Trophoblast cell (in vitro differentiated cells and primary cell): ENCODE results near the gene ZDHHC19.

ENCODE experiments used
- DNase-seq, 2 donors: peaks; one replicate each; pipeline ENCODE4 v3.0.0-alpha.2; 2016
- H2AFZ ChIP-seq: 2 replicates; pipeline ENCODE4 v1.6.1; 2013; ENCODE audit warnings: low read length, moderate library complexity, mild to moderate bottlenecking; ENCODE audit not compliant: insufficient read depth, poor library complexity
- H2AK5ac ChIP-seq: 2 replicates; pipeline ENCODE4 v1.6.1; 2013; ENCODE audit warnings: mild to moderate bottlenecking, low read length
- H2BK120ac ChIP-seq: 2 replicates; pipeline ENCODE4 v1.6.1; 2013; ENCODE audit warnings: low read length, mild to moderate bottlenecking, moderate library complexity; ENCODE audit not compliant: insufficient read depth, poor library complexity
- H2BK12ac ChIP-seq: 2 replicates; pipeline ENCODE4 v1.6.1; 2013; ENCODE audit warnings: mild to moderate bottlenecking, low read length, moderate library complexity
- H2BK5ac ChIP-seq: 2 replicates; pipeline ENCODE4 v1.6.1; 2013; ENCODE audit warnings: low read length, low read depth, moderate library complexity, mild to moderate bottlenecking; ENCODE audit not compliant: poor library complexity
- H3K14ac ChIP-seq: 2 replicates; pipeline ENCODE4 v1.6.1; 2013; ENCODE audit warnings: mild to moderate bottlenecking, low read length
- H3K18ac ChIP-seq: 2 replicates; pipeline ENCODE4 v1.6.1; 2013; ENCODE audit warnings: mild to moderate bottlenecking, low read length
- H3K23ac ChIP-seq: 2 replicates; pipeline ENCODE4 v1.6.1; 2013; ENCODE audit warnings: low read length
- H3K27ac ChIP-seq: 2 replicates; pipeline ENCODE4 v1.5.1; 2013; ENCODE audit warnings: low read depth, mild to moderate bottlenecking, inconsistent platforms, low read length, moderate library complexity
- H3K27me3 ChIP-seq: 2 replicates; pipeline ENCODE4 v1.6.1; 2013; ENCODE audit warnings: inconsistent platforms, mild to moderate bottlenecking, low read length, moderate library complexity; ENCODE audit not compliant: insufficient read depth
- H3K36me3 ChIP-seq, 2 experiments: 1 replicate in 1 of 2; 2 replicates in 1 of 2; pipeline ENCODE4 v1.6.1; 2013; ENCODE audit warnings: low read length in 2 of 2, mild to moderate bottlenecking in 2 of 2, moderate library complexity in 1 of 2; ENCODE audit not compliant: insufficient read depth in 2 of 2, control insufficient read depth in 1 of 2
- H3K4ac ChIP-seq: 2 replicates; pipeline ENCODE4 v1.6.1; 2013; ENCODE audit warnings: low read depth, mild to moderate bottlenecking, low read length, moderate library complexity
- H3K4me1 ChIP-seq, 2 experiments: 1 replicate in 1 of 2; 2 replicates in 1 of 2; pipeline ENCODE4 v1.6.1; 2013; ENCODE audit warnings: low read length in 2 of 2, mild to moderate bottlenecking in 2 of 2, moderate library complexity in 1 of 2; ENCODE audit not compliant: insufficient read depth in 2 of 2, control insufficient read depth in 1 of 2
- H3K4me2 ChIP-seq: 2 replicates; pipeline ENCODE4 v1.6.1; 2013; ENCODE audit warnings: inconsistent platforms, mild to moderate bottlenecking, low read length, moderate library complexity
- H3K4me3 ChIP-seq: 2 replicates; pipeline ENCODE4 v1.5.1; 2013; ENCODE audit warnings: mild to moderate bottlenecking, low read depth, low read length, inconsistent platforms
- H3K79me1 ChIP-seq: one replicate; pipeline ENCODE4 v1.6.1; 2013; ENCODE audit warnings: low read length
- H3K79me2 ChIP-seq: 2 replicates; pipeline ENCODE4 v1.6.1; 2013; ENCODE audit warnings: low read length, mild to moderate bottlenecking; ENCODE audit not compliant: control insufficient read depth, insufficient read depth, poor library complexity
- H3K9ac ChIP-seq: 2 replicates; pipeline ENCODE4 v1.6.1; 2013; ENCODE audit warnings: mild to moderate bottlenecking, low read length
- H3K9me3 ChIP-seq: 2 replicates; pipeline ENCODE4 v1.6.1; 2013; ENCODE audit warnings: low read depth, mild to moderate bottlenecking, control low read depth, inconsistent platforms, low read length; ENCODE audit not compliant: insufficient read depth
- H4K12ac ChIP-seq: 2 replicates; pipeline ENCODE4 v1.6.1; 2013; ENCODE audit warnings: low read depth, mild to moderate bottlenecking, low read length, moderate library complexity
- H4K8ac ChIP-seq: 2 replicates; pipeline ENCODE4 v1.6.1; 2013; ENCODE audit warnings: low read depth, mild to moderate bottlenecking, low read length, moderate library complexity
- H4K91ac ChIP-seq: one replicate; pipeline ENCODE4 v1.6.1; 2013; ENCODE audit warnings: low read depth, mild to moderate bottlenecking, low read length, moderate library complexity
- WGBS: extraction: QIAGEN DNeasy Blood & Tissue Kit; methylation state at CpG from one replicate; pipeline ENCODE4 v1.1.7; 2013; ENCODE audit warnings: missing lambda C conversion rate; ENCODE audit not compliant: insufficient read length, insufficient coverage; ENCODE audit errors: extremely low coverage; 5-methylcytosine and 5-hydroxymethylcytosine counted together

The ZDHHC19 gene

GRCh38 chr3:196192524-196193051, 18.6 kb downstream of the ZDHHC19 start:
- Histone ChIP-seq H3K79me1 (no peaks in the 10 kb centered on the region), H2BK120ac (no peak overlapping the region), H3K79me2 (no peaks in the 10 kb centered on the region), H3K14ac (no peak overlapping the region), H2BK5ac (no peak overlapping the region), H3K36me3 (no peaks in the 10 kb centered on the region), H2AFZ (peak overlapping the region; percentile 62), H3K4me3 (no peak overlapping the region), H3K27me3 (no peaks in the 10 kb centered on the region), H3K23ac (no peak overlapping the region), H3K4ac (no peak overlapping the region), H4K12ac (no peak overlapping the region), H3K9me3 (no peaks in the 10 kb centered on the region), H3K27ac (no peak overlapping the region), H3K9ac (no peak overlapping the region), H3K4me1 (peaks cover 0 to 4% of the 10 kb centered on the region in 2 experiments), H2BK12ac (no peak overlapping the region), H2AK5ac (no peak overlapping the region), H4K91ac (no peak overlapping the region), H3K4me2 (no peak overlapping the region), H3K18ac (no peak overlapping the region), H4K8ac (peak overlapping the region; percentile 26)
- no CpG with 5 or more reads among the region's 14 CpGs for WGBS
- DNase-seq: no peak

GRCh38 chr3:196192036-196192523, 19.1 kb downstream of the ZDHHC19 start:
- Histone ChIP-seq H2AFZ (peak overlapping the region; percentile 62), H2BK120ac (no peak overlapping the region), H3K14ac (no peak overlapping the region), H3K4ac (no peak overlapping the region), H2BK5ac (no peak overlapping the region), H4K8ac (no peak overlapping the region), H3K79me1 (no peaks in the 10 kb centered on the region), H3K4me3 (no peak overlapping the region), H4K12ac (no peak overlapping the region), H3K27ac (no peak overlapping the region), H3K9me3 (no peaks in the 10 kb centered on the region), H3K27me3 (no peaks in the 10 kb centered on the region), H2BK12ac (no peak overlapping the region), H2AK5ac (peak overlapping the region; percentile 15), H3K18ac (no peak overlapping the region), H3K4me2 (no peak overlapping the region), H3K9ac (no peak overlapping the region), H3K4me1 (peaks cover 0 to 4% of the 10 kb centered on the region in 2 experiments), H3K36me3 (no peaks in the 10 kb centered on the region), H4K91ac (no peak overlapping the region), H3K79me2 (no peaks in the 10 kb centered on the region), H3K23ac (no peak overlapping the region)
- DNase-seq: no peak
- no CpG with 5 or more reads among the region's 11 CpGs for WGBS

GRCh38 chr3:196189566-196190347, 21.4 kb downstream of the ZDHHC19 start:
- WGBS: no CpG with 5 or more reads among the region's 16 CpGs

GRCh38 chr3:196186651-196187573, 24.3 kb downstream of the ZDHHC19 start:
- H3K9me3 ChIP-seq: no peaks in the 10 kb centered on the region
- H2AK5ac ChIP-seq: no peak overlapping the region
- H3K27me3 ChIP-seq: no peaks in the 10 kb centered on the region
- H3K79me1 ChIP-seq: no peaks in the 10 kb centered on the region
- no peak overlapping the region for H2BK5ac ChIP-seq
- no peak overlapping the region for H2BK120ac ChIP-seq
- no peaks in the 10 kb centered on the region for H3K4me1 ChIP-seq
- no CpG with 5 or more reads among the region's 31 CpGs for WGBS
- no peak overlapping the region for H4K8ac ChIP-seq
- H3K27ac ChIP-seq: no peak overlapping the region
- DNase-seq: no peak
- no peak overlapping the region for H3K18ac ChIP-seq
- no peak overlapping the region for H3K4me3 ChIP-seq
- no peak overlapping the region for H3K4me2 ChIP-seq
- H3K79me2 ChIP-seq: no peaks in the 10 kb centered on the region
- no peak overlapping the region for H2AFZ ChIP-seq
- no peak overlapping the region for H3K4ac ChIP-seq
- H2BK12ac ChIP-seq: no peak overlapping the region
- H3K9ac ChIP-seq: no peak overlapping the region
- no peak overlapping the region for H3K14ac ChIP-seq
- no peak overlapping the region for H3K23ac ChIP-seq
- no peaks in the 10 kb centered on the region for H3K36me3 ChIP-seq
- no peak overlapping the region for H4K91ac ChIP-seq
- H4K12ac ChIP-seq: no peak overlapping the region

More at GRCh38 chr3:196189566-196190347, 21.4 kb downstream of the ZDHHC19 start:
- Histone ChIP-seq H3K9me3 (no peaks in the 10 kb centered on the region), H3K27me3 (no peaks in the 10 kb centered on the region), H4K8ac (no peak overlapping the region), H3K4ac (no peak overlapping the region), H3K79me1 (no peaks in the 10 kb centered on the region), H2AK5ac (no peak overlapping the region), H3K4me1 (peaks cover 0 to 4% of the 10 kb centered on the region in 2 experiments), H3K14ac (no peak overlapping the region), H2BK120ac (no peak overlapping the region), H3K36me3 (no peaks in the 10 kb centered on the region), H2BK5ac (no peak overlapping the region), H2BK12ac (no peak overlapping the region), H3K9ac (no peak overlapping the region), H3K27ac (no peak overlapping the region), H2AFZ (no peak overlapping the region), H3K23ac (no peak overlapping the region), H4K91ac (no peak overlapping the region), H4K12ac (no peak overlapping the region), H3K4me3 (no peak overlapping the region), H3K79me2 (no peaks in the 10 kb centered on the region), H3K4me2 (no peak overlapping the region), H3K18ac (no peak overlapping the region)
- DNase-seq: no peak
